Endometrium (tissue), 2 donors: ENCODE results near the gene SRD5A1.

Source experiments
- FAIRE-seq: peaks from 2 replicates; lab custom pipeline; 2012; peaks lifted over from hg19 to GRCh38; lab: Jason Lieb, UNC
- donor health status: control.
- donor health status: control.

SRD5A1 gene

GRCh38 chr5:6686501-6686900, 53.3 kb downstream of the SRD5A1 start:
- FAIRE-seq: no peak

- FAIRE-seq: no peak
Measured at GRCh38 chr5:6686915-6687409, 53.7 kb downstream of the SRD5A1 start.

DNA sequence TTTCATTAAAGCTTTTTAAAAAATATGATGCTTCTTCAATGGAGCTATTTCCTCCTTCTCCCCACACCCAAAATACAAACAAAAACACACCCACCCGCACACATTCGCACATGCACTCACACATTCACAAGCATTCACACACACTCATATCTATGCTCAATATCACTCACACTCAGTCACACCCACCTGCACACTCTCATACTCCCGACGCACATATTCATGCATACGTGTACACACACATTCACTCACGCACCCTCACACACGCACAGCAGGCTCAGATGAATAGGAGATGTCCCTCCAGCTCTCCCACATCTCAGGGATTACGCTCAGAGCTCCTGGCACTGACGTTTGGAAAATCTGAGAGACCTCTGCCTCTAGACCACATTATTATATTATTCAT, 54.3 kb downstream of the SRD5A1 start:
- no peak for FAIRE-seq

DNA sequence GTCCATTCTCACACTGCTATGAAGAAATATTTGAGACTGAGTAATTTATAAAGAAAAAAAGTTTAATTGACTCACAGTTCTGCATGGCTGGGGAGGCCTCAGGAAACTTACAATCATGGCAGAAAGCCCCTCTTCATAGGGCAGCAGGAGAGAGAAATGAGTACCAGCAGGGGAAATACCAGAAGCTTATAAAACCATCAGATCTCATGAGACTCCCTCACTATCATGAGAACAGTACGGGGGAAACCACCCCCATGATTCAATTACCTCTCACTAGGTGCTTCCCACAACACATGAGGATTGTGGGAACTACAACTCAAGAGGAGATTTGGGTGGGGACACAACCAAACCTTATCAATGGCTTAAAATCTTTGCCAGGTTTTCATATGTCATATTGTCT, 59.7 kb downstream of the SRD5A1 start:
- FAIRE-seq: no peak

DNA sequence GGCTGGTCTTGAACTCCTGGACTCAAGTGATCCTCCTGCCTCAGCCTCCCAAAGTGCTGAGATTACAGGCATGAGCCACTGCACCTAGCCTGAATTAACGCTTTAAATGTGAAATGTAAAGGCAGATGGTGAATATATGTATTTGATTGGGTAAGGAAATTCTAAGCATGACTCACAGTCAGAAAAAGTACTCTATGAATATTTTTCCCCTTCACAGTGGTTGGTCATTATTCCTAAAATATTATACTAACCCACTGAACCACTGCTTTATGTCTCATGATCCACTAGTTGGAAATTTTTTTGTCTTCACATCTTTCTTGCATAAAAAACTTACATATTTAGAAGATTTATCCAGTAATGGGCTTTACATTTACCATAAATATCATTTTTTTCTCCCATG, 65.5 kb downstream of the SRD5A1 start:
- FAIRE-seq: no peak

- no peak for FAIRE-seq
Measured at GRCh38 chr5:6699357-6699756, 66.1 kb downstream of the SRD5A1 start.

GRCh38 chr5:6700074-6700684, 66.9 kb downstream of the SRD5A1 start:
- no peak for FAIRE-seq

DNA sequence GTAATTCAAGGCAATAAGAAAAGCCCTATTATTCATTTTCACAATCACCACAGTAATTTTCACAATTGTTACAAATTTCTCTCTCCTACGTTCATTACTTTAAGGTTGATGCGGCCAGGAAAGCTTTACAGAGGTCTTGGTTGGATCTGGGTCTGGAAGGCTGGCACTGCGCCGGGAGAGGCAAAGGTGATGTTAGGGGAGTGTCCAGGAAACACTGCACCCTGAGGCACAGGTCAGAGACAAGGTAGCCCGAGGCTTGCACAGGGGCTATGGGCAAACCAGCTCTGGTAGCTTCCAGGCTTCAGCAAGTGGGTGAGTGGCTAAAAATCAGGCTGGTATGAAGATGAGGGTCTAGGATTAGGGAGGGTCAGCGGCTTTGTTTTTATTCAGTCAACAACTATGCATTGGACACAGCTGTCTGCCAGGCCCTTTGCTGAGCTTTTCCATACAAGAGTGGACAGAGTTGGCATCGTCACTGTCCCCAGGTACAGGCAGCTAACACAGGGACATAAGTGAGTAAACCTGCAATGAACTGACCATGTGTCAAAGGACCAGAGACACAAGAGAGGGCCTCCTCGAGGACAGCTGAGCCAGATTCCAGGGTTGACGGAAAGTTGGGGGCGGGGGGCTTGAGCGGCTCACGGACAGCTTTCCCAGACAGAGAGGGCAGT, 67.6 kb downstream of the SRD5A1 start:
- no peak for FAIRE-seq

DNA sequence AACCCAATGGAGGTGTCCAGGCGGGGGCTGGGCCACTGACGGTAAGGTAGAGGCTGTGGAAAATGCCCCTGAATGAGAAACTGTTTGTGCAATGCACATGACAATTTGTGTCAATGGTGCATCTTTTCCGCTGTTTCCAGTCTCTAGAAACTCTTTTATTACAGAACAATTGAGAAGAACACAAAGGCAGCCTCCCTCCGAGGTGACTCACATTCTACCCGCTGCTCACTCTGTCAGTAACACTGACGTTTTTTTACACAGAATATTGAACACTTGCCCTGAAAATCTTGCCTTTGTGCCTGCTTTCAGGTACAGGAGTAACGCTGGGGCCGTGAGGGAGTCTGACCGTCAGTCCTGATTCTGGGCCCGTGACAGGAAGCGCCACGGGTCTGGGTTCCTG, 68.3 kb downstream of the SRD5A1 start:
- no peak for FAIRE-seq

DNA sequence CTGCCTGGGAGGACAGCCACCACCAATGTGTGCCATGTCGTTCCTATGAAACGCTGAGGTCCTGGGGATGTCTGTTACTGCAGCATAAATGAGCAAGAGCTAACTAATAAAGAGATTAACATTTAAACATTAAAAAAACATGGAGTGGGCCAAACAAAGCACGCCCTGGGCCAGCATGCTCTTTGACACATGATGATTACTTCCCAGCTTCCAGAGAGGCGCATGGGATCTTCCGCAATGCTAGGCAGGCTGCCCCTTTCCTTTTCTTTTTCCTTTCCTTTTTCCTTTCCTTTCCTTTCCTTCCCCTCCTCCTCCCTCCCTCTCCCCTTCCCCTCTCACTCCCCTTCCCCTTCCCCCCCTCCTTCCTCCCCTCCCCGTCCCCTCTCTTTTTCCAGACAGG, 69.4 kb downstream of the SRD5A1 start:
- no peak for FAIRE-seq

GRCh38 chr5:6703806-6704205, 70.6 kb downstream of the SRD5A1 start:
- no peak for FAIRE-seq

GRCh38 chr5:6704361-6704851, 71.2 kb downstream of the SRD5A1 start:
- FAIRE-seq: no peak

DNA sequence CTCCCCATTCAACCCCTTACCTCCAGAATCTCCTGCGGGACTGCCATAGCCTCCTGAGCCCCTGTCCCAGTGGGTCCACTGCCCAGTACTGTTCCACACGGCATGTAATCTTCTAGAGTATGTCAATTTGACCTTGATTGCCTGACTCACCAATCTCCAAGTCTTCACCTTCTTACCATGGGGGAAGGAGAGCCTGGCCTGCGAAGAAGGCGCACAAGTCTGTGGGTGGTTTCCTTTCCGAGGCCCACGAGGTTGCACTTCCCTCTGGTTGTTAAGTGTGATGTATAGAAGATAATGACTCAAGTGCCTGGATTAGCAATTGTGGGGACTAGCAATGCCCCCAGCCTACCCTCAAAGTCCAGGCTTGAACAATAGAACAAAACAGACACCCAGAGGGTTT, 71.8 kb downstream of the SRD5A1 start:
- no peak for FAIRE-seq

GRCh38 chr5:6705959-6706358, 72.7 kb downstream of the SRD5A1 start:
- FAIRE-seq: no peak

- no peak for FAIRE-seq
Measured at GRCh38 chr5:6707852-6708251, 74.6 kb downstream of the SRD5A1 start.

DNA sequence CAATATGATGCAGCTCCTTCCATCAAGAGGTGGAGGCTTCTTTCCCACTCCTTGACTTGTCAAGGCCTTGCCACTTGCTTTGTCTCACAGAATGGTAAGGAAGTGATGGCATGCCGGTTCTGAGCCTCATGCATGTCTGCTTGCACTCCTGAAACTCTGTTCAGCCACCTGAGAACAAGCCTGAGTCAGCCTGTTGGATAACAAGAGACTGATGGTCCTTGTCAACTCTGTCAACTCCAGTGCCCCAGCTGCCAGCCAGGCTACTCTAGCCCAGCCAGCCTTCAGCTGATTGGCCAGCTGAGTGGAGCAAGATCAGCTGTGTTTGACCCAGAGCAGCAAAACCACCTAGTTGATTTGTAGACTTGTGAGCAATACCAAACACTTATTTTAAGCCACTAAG, 75.6 kb downstream of the SRD5A1 start:
- FAIRE-seq: no peak

DNA sequence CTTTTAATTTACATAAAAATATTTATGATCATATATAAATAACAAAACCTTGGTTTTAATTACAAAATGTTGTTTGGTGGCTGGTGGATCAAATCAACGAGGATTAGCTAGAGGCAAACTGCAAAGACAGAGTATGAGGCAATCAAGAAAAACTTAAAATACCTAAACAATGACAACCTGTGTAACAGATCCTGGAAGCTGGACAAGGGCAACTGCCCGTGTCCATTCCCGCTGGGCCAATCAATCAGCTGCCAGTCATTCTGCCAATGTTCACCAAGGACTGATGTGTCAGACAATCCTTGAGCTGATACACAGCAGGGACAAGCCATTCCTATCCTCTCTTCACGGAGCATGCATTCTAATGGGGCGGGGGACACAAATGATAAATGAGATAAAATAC, 76.8 kb downstream of the SRD5A1 start:
- no peak for FAIRE-seq

GRCh38 chr5:6710551-6711318, 77.5 kb downstream of the SRD5A1 start:
- FAIRE-seq: no peak

DNA sequence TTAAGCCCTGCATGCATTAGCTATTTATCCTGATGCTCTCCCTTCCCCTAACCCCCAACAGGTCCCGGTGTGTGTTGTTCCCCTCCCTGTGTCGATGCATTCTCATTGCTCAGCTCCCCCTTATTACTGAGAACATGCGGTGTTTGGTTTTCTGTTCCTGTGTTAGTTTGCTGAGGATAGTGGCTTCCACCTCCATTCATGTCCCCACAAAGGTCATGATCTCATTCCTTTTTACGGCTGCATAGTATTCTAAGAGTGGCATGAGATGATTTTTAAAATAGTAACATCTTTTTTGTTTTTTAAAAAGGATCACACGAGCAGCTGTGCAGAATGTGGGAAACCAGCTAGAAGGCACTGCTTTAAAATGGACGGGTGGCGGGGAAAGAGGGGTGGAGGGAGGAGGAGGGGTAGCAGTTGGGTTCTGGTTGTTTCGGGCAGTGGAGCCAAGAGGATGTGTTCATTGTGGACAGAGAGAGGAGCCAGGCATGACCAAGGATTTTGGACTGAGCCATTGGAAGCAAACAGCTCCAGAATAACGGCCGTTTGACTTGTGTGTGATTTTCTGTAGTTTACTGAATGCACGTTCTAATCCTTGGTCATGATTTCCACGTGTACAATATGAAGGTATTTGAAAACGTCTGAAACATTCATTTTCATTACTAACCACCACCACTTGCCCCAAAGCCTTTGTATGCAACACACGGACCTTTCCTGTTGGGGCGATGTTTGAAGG, 78.3 kb downstream of the SRD5A1 start:
- FAIRE-seq: no peak

GRCh38 chr5:6712142-6712576, 78.9 kb downstream of the SRD5A1 start:
- FAIRE-seq: no peak

GRCh38 chr5:6712577-6713273, 79.5 kb downstream of the SRD5A1 start:
- FAIRE-seq: no peak
